HG03159 (cell line): ENCODE measurements around the gene PARD6B.
"Not testable (repeated sequence)": the region's sequence is repeated elsewhere in the genome, so short reads cannot be mapped to it uniquely, and the experiment has no call there.

Source experiments
- ATAC-seq: cut with Tn5 transposase; IDR thresholded peaks from one replicate; pipeline ENCODE4 v1.9.1; 2021; ENCODE audit warnings: mild to moderate bottlenecking, moderate library complexity; ENCODE audit not compliant: unreplicated experiment

The PARD6B gene

GRCh38 chr20:50744143-50744792 lies 12.9 kb downstream of the PARD6B start:
- no peak for ATAC-seq

GRCh38 chr20:50745634-50746137 lies 14.3 kb downstream of the PARD6B start:
- ATAC-seq = no peak

- ATAC-seq = no peak
Measured at GRCh38 chr20:50746138-50746940, 15.0 kb downstream of the PARD6B start.

DNA sequence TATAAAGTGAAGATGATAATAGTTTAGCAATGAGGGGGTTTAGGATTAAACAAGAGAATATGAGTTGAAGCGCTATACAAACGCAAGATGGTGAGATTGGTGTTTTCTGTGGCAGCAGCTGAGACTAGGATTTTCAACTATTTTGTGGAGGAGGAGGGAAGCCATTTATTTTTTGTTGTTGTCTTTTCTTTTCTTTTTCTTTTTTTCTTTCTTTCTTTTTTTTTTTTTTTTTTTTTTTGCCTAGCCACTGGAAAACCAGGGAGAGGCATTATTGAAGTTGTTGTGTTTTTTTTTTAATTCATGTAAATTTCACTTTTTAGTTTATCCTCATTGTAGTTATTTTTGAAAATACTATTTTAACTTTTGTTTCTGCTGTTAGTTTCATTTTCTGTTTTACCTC lies 15.9 kb downstream of the PARD6B start:
- no peak for ATAC-seq

DNA sequence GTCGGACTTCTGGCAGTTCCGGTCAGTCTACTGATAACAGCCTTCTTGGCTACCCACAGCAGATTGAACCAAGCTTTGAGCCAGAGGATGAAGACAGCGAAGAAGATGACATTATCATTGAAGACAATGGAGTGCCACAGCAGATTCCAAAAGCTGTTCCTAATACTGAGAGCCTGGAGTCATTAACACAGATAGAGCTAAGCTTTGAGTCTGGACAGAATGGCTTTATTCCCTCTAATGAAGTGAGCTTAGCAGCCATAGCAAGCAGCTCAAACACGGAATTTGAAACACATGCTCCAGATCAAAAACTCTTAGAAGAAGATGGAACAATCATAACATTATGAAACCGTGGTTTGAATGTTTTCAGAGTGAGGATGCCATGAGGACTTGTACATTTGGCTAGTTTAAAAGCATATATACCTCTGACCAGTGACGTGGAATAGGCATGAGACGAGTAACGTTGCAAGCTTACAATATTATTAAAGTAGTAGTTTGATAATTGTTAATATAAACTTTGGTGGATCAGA lies 18.8 kb downstream of the PARD6B start:
- ATAC-seq = no peak

DNA sequence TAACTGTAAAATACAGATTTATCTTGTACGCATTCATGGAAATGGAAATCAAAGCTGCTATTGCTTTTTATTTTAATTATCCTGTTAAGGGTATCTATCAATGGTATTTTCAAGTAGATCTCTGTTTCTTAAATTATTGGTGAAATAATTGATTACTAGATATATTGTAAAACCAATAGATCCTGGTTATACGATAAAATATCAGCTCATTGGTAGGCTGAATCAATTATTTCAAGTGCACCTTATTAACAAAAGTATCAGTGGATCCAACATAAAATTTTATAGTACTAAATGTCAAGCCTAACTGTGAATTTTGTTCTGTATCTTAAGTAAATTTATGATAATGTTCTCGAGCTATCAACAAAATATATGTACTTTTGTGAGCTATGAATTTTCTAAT lies 21.8 kb downstream of the PARD6B start:
- no peak for ATAC-seq

- ATAC-seq = no peak
Measured at GRCh38 chr20:50754420-50754819, 23.0 kb downstream of the PARD6B start.

- no peak for ATAC-seq
Measured at GRCh38 chr20:50756447-50756846, 25.1 kb downstream of the PARD6B start.

- no peak for ATAC-seq
Measured at GRCh38 chr20:50758469-50758868, 27.1 kb downstream of the PARD6B start.

- no peak for ATAC-seq
Measured at GRCh38 chr20:50758992-50759391, 27.6 kb downstream of the PARD6B start.

DNA sequence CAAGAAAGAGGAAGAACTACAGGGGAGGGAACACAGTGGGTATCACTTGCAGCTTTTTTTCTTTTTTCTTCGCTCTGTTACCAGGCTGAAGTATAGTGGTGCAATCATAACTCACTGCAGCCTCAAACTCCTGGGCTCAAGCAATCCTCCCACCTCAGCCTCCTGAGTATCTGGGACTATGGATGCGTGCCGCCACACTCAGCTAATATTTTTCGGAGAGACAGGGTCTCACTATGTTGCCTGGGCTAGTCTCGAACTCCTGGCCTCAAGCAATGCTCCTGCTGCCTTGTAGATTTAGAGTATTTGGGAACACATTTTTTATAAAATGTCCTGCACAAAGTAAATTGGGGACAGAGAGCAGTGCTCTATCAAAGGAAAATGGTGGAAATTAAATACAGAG lies 28.3 kb downstream of the PARD6B start:
- no peak for ATAC-seq

- ATAC-seq = no peak
Measured at GRCh38 chr20:50762045-50762422, 30.7 kb downstream of the PARD6B start.

- no peak for ATAC-seq
Measured at GRCh38 chr20:50762435-50763220, 31.2 kb downstream of the PARD6B start.

DNA sequence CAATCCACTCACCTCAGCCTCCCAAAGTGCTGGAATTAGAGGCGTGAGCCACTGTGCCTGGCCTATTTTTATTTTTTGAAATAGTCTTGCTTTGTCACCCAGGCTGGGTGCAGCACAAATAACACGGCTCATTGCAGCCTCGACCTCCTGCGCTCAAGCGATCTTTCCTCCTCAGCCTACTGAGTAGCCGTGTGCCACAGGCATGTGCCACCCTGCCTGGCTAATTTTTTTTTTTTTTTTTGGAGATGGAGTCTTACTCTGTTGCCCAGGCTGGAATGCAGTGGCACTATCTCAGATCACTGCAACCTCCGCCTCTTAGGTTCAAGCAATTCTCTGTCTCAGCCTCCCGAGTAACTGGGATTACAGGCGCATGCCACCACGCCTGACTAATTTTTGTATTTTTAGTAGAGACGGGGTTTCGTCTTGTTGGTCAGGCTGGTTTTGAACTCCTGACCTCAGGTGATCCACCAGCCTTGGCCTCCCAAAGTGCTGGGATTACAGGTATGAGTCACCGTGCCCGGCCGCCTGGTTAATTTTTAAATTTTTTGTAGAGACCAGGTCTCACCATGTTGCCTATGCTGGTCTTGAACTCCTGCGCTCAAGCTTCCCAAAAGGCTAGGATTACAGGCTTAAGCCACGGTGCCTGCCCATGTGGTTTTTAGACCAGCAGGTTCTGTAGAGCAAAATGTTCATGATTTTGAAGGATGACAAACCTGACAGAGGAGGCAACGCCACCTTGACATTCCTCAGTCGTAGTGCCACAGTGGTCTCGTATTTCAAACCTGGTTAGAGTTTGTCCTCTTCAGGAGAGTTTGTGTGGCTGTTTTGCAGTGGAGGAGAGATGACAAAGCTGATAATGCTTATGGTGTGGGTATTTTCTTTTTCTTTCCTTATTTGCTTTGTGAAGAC lies 32.4 kb downstream of the PARD6B start:
- not testable (repeated sequence) for ATAC-seq

- ATAC-seq = not testable (repeated sequence)
Measured at GRCh38 chr20:50765251-50765650, 33.9 kb downstream of the PARD6B start.

DNA sequence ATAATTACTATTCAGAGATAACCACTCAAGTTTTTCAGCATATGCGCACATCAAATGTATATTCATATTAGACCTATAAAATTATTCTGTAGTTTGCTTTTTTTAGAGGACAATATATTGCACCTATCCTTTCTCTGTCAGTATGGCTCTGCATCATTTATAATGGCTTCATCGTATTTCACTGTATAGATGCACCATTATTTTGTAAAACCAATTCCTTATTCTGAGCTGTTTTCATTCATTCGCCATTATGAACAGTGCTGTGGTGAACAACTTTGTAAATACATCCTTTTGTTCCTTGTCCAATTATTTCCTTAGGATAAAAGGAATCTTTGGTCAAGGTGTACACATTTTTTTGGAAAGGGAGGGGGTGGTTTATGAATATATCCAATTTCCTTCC lies 34.3 kb downstream of the PARD6B start:
- no peak for ATAC-seq

- not testable (repeated sequence) for ATAC-seq
Measured at GRCh38 chr20:50766955-50767809, 35.8 kb downstream of the PARD6B start.

DNA sequence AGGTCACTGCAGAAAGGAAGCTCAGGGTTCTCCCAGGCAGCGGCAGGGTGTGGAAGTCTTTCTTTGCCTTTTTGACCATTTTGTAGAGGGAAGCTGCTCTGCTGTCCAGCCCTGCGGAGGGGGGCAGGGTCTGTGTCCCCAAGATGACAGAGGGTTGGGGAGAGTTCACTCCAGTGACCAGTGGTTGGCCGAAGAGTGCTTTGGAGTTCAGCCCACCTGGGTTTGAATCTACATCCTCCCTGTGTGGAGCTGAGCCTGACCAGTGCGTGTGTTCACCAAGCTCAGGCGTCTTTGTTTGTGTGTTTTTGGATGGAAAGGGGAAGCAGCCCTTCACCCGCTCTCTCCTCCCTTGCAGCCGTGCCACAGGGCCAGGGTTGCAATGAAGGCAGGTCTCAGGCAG lies 37.6 kb downstream of the PARD6B start:
- not testable (repeated sequence) for ATAC-seq

- not testable (repeated sequence) for ATAC-seq
Measured at GRCh38 chr20:50769551-50770085, 38.2 kb downstream of the PARD6B start.
